GM12801 (cell line): ENCODE data around the gene WDR88.

Source experiments
- CTCF ChIP-seq: IDR thresholded peaks from one replicate; pipeline ENCODE4 v1.5.1; 2011; ENCODE audit warnings: control low read depth; ENCODE audit not compliant: insufficient read length; ENCODE audit errors: extremely low read depth

WDR88 gene

GRCh38 chr19:33132425-33132824, 511 bp downstream of the WDR88 start:
- no peak for TF ChIP-seq CTCF

- no peak for TF ChIP-seq CTCF
These were observed 1.6 kb downstream of the WDR88 start for GRCh38 chr19:33133438-33134031.

- no peak for TF ChIP-seq CTCF
These were observed 2.7 kb downstream of the WDR88 start for GRCh38 chr19:33134571-33135041.

GRCh38 chr19:33139165-33139564, 7.3 kb downstream of the WDR88 start:
- TF ChIP-seq CTCF = no peak

GRCh38 chr19:33143897-33144405, 12.0 kb downstream of the WDR88 start:
- peak; percentile 12 for TF ChIP-seq CTCF

GRCh38 chr19:33146209-33146608, 14.3 kb downstream of the WDR88 start:
- no peak for TF ChIP-seq CTCF

- no peak for TF ChIP-seq CTCF
These were observed 15.6 kb downstream of the WDR88 start for GRCh38 chr19:33147538-33147937.
